B cell (primary cell): ENCODE results near the gene PLTP.

Experiments used
- CTCF ChIP-seq: fragments of 200-600 bp; IDR thresholded peaks from one replicate; pipeline ENCODE4 v1.8.0; 2022; ENCODE audit warnings: antibody characterized with exemption, mild to moderate bottlenecking
- EZH2 ChIP-seq: IDR thresholded peaks from 2 replicates; pipeline ENCODE4 v1.6.1; 2012; ENCODE audit warnings: borderline replicate concordance, low read depth, mild to moderate bottlenecking, moderate library complexity, low read length; ENCODE audit not compliant: insufficient read depth, poor library complexity, severe bottlenecking

GRCh38 chr20:45893831-45894230 lies 18.1 kb downstream of the PLTP start:
- TF ChIP-seq EZH2 (no peak), CTCF (no peak)
